Airway epithelial cell (primary cell): ENCODE data around the gene PCDH20. TPM values are rescaled to one million over a fixed set of nuclear protein-coding genes. Genes with fewer than 3 reads are reported as not detected.

Experiments
- total RNA-seq: library from RNA; depleted of rRNA; stranded (reverse); fragments of >200 nt; gene quantifications from 2 replicates; pipeline ENCODE4 v1.2.3, GENCODE V29; 2015

PCDH20 gene
- total RNA-seq: 0.51 and 1.1 TPM in 2 replicates

DNA sequence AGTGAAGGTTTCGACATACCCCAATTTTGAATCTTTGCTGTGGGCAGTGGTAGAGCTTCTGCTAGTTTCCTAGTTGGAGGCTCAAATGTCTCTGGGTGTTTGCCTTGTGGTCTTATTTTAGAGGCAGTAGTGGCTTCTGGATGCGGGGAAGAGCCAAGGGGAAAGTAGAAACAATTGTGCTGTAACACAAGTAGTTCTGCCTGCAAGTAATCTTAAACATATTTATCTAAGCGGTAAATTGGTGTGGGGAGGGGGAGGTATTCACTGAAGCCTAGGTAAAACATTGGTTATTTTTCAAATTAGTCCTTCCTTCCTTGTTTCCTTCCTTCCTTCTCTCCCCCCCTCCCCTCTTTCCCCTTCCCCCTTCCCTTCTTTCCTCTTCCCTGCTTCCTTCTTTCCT is at the start of gene PCDH20:
TSS of gene PCDH20 (minus strand) at position 101 of the 400 bp plus-strand sequence. CDS start 691 bp downstream, outside the sequence.

